Placental epithelial cell (primary cell): ENCODE results near the gene CDH24. TPM values are rescaled to one million over a fixed set of nuclear protein-coding genes. Genes with fewer than 3 reads are reported as not detected.

ENCODE experiments used
- total RNA-seq: library from RNA; depleted of rRNA; stranded (reverse); fragments of >200 nt; gene quantifications from 2 replicates; pipeline ENCODE4 v1.2.3, GENCODE V29; 2012

CDH24 gene
- total RNA-seq = 4.7 and 6.7 TPM in 2 replicates

GRCh38 chr14:23056956-23057756 is at the start of gene CDH24:
CDH24 (minus strand) TSS chr14:23057520; CDS start chr14:23055733, 1,787 bp downstream.

GRCh38 chr14:23104591-23105347 is 47.4 kb upstream of the CDH24 start, which contains the start of gene CIROP:
CIROP (minus strand) TSS chr14:23104989; CDS start chr14:23104920, 69 bp downstream.

GRCh38 chr14:23095196-23096108 is 38.1 kb upstream of the CDH24 start, which contains the start of gene C14orf119:
C14orf119 (plus strand) TSS chr14:23095505; CDS start chr14:23097659, 2,154 bp downstream.

GRCh38 chr14:23094666-23095195 is 37.4 kb upstream of the CDH24 start, which contains the start of gene ACIN1:
ACIN1 (minus strand) TSS chr14:23095136; CDS start chr14:23095112, 24 bp downstream.

GRCh38 chr14:23042162-23042965 is 15.0 kb downstream of the CDH24 start, which contains the start of gene PSMB11:
PSMB11 (plus strand) TSS chr14:23042212; CDS start chr14:23042226, 14 bp downstream.

GRCh38 chr14:23034498-23035302 is 22.6 kb downstream of the CDH24 start, which contains the start of gene PSMB5:
PSMB5 (minus strand) TSS chr14:23034900; CDS start chr14:23034881, 19 bp downstream.

GRCh38 chr14:23009939-23010726 is 47.2 kb downstream of the CDH24 start, which contains the start of gene C14orf93:
C14orf93 (minus strand) TSS chr14:23010143; CDS start chr14:22999023, 11,120 bp downstream.

Other genes with a start within 250 kb of the CDH24 start
- gene SLC7A7, start 242.1 kb downstream of the CDH24 start, total RNA-seq = 3.5 and 28.5 TPM in 2 replicates
- 36.9 and 64.4 TPM in 2 replicates for gene MRPL52, start 227.6 kb downstream of the CDH24 start, total RNA-seq
- 92.7 and 162 TPM in 2 replicates for gene MMP14, start 220.9 kb downstream of the CDH24 start, total RNA-seq
- gene LRP10, start 185.8 kb downstream of the CDH24 start, total RNA-seq = 77.7 and 107 TPM in 2 replicates
- 0.39 TPM in 1 of 2 replicates, not detected in the other for gene REM2, start 174.3 kb downstream of the CDH24 start, total RNA-seq
- gene RBM23, start 138.4 kb downstream of the CDH24 start, total RNA-seq = 79.3 and 117 TPM in 2 replicates
- 50.6 and 88.8 TPM in 2 replicates for gene PRMT5, start 128.1 kb downstream of the CDH24 start, total RNA-seq
- 36.1 and 69.9 TPM in 2 replicates for gene HAUS4, start 100.4 kb downstream of the CDH24 start, total RNA-seq
- gene AJUBA, start 75.0 kb downstream of the CDH24 start, total RNA-seq = 31.0 and 70.4 TPM in 2 replicates
- 22.4 and 23.3 TPM in 2 replicates for gene C14orf93, start 47.4 kb downstream of the CDH24 start, total RNA-seq
- gene PSMB5, start 22.6 kb downstream of the CDH24 start, total RNA-seq = 157 and 196 TPM in 2 replicates
- not detected in 2 replicates for gene PSMB11, start 15.3 kb downstream of the CDH24 start, total RNA-seq
- gene ACIN1, start 37.6 kb upstream of the CDH24 start, total RNA-seq = 77.8 and 103 TPM in 2 replicates
- gene C14orf119, start 38.0 kb upstream of the CDH24 start, total RNA-seq = 32.4 and 34.2 TPM in 2 replicates
- not detected in 2 replicates for gene CIROP, start 47.5 kb upstream of the CDH24 start, total RNA-seq
- not detected in 2 replicates for gene CEBPE, start 61.7 kb upstream of the CDH24 start, total RNA-seq
- gene SLC7A8, start 126.1 kb upstream of the CDH24 start, total RNA-seq = 12.2 and 12.7 TPM in 2 replicates
- gene RNF212B, start 180.4 kb upstream of the CDH24 start, total RNA-seq = not detected in 2 replicates
- gene HOMEZ, start 228.6 kb upstream of the CDH24 start, total RNA-seq = 9.4 and 12.6 TPM in 2 replicates
- gene PPP1R3E, start 245.3 kb upstream of the CDH24 start, total RNA-seq = 3.9 and 8.2 TPM in 2 replicates
- gene BCL2L2, start 249.3 kb upstream of the CDH24 start, total RNA-seq = 9.8 and 12.6 TPM in 2 replicates